MM.1S (cell line): Measurements from ENCODE around the gene SHMT1.
"Not testable (repeated sequence)": the region's sequence is repeated elsewhere in the genome, so short reads cannot be mapped to it uniquely, and the experiment has no call there.

Source experiments
- DNase-seq: peaks from one replicate; pipeline ENCODE4 v3.0.0-alpha.2; 2015
- H2AFZ ChIP-seq: fragments of 300-600 bp; sonication (generic); 2 replicates; pipeline ENCODE4 v1.6.0; 2016; ENCODE audit warnings: antibody characterized with exemption, low read length
- H3F3A ChIP-seq: fragments of 300-600 bp; sonication (generic); 2 replicates; pipeline ENCODE4 v1.6.1; 2016; ENCODE audit warnings: mild to moderate bottlenecking, antibody characterized with exemption, low read length, moderate library complexity, mixed read lengths; ENCODE audit not compliant: insufficient read depth
- H3K27ac ChIP-seq: fragments of 300-600 bp; sonication (generic); 2 replicates; pipeline ENCODE4 v1.5.1; 2016; ENCODE audit warnings: mild to moderate bottlenecking, low read length
- H3K27me3 ChIP-seq: fragments of 300-600 bp; sonication (generic); replicated peaks from 2 replicates; pipeline ENCODE4 v1.6.0; 2016; ENCODE audit warnings: low read length; ENCODE audit not compliant: insufficient read depth
- H3K36me3 ChIP-seq: fragments of 300-600 bp; sonication (generic); replicated peaks from 2 replicates; pipeline ENCODE4 v1.6.1; 2016; ENCODE audit warnings: mild to moderate bottlenecking, low read length, mixed read lengths; ENCODE audit not compliant: insufficient read depth
- H3K4me1 ChIP-seq: fragments of 300-600 bp; sonication (generic); 2 replicates; pipeline ENCODE4 v1.6.1; 2016; ENCODE audit warnings: low read length, mixed read lengths
- H3K4me2 ChIP-seq: fragments of 300-600 bp; sonication (generic); 2 replicates; pipeline ENCODE4 v1.6.0; 2016; ENCODE audit warnings: low read depth, low read length
- H3K4me3 ChIP-seq: fragments of 300-600 bp; sonication (generic); 2 replicates; pipeline ENCODE4 v1.5.1; 2016; ENCODE audit warnings: low read length, mixed read lengths
- H3K79me2 ChIP-seq: fragments of 300-600 bp; sonication (generic); 2 replicates; pipeline ENCODE4 v1.6.1; 2016; ENCODE audit warnings: mixed run types, low read length, mixed read lengths
- H3K9ac ChIP-seq: fragments of 300-600 bp; sonication (generic); 2 replicates; pipeline ENCODE4 v1.6.1; 2016; ENCODE audit warnings: low read length, mixed read lengths
- H3K9me2 ChIP-seq: fragments of 300-600 bp; sonication (generic); replicated peaks from 2 replicates; pipeline ENCODE4 v1.6.1; 2016; ENCODE audit warnings: mild to moderate bottlenecking, low read length, mixed read lengths; ENCODE audit not compliant: insufficient read depth
- H3K9me3 ChIP-seq: fragments of 300-600 bp; sonication (generic); replicated peaks from 2 replicates; pipeline ENCODE4 v1.6.1; 2016; ENCODE audit warnings: mild to moderate bottlenecking, low read length, mixed read lengths; ENCODE audit not compliant: insufficient read depth
- H4K20me1 ChIP-seq: fragments of 300-600 bp; sonication (generic); 2 replicates; pipeline ENCODE4 v1.6.1; 2016; ENCODE audit warnings: mild to moderate bottlenecking, low read length, moderate library complexity, mixed read lengths; ENCODE audit not compliant: insufficient read depth
- EZH2 ChIP-seq: fragments of 300-600 bp; sonication (generic); optimal IDR thresholded peaks from 2 replicates; pipeline ENCODE3; 2017; ENCODE audit warnings: low read depth, mild to moderate bottlenecking, antibody characterized with exemption, low read length, mixed read lengths

The SHMT1 gene

GRCh38 chr17:18363101-18364049 lies at the start of gene SHMT1:
SHMT1 (minus strand) TSS chr17:18363550; CDS start chr17:18355981, 7,569 bp downstream.
- no peak for TF ChIP-seq EZH2
- Histone ChIP-seq H4K20me1 (no peaks in the 10 kb centered on the region), H3K9me2 (no peaks in the 10 kb centered on the region), H2AFZ (peak within 1 kb of the TSS; percentile 87), H3K4me1 (no peaks in the 10 kb centered on the region), H3K27me3 (no peaks in the 10 kb centered on the region), H3K9ac (peak within 1 kb of the TSS; percentile 83), H3K4me2 (peak within 1 kb of the TSS; percentile 58), H3K9me3 (no peaks in the 10 kb centered on the region), H3K79me2 (peaks cover 39% of the 10 kb centered on the region), H3K36me3 (no peaks in the 10 kb centered on the region), H3K27ac (peak within 1 kb of the TSS; percentile 20; the same call in 1 of the 2 replicates), H3K4me3 (peak within 1 kb of the TSS; percentile 94), H3F3A (no peaks in the 10 kb centered on the region)
- DNase-seq, result peak; percentile 97

GRCh38 chr17:18412001-18412538 lies 48.7 kb upstream of the SHMT1 start:
- not testable (repeated sequence) for H3K27ac ChIP-seq, H3K9me3 ChIP-seq, H2AFZ ChIP-seq, H3K4me2 ChIP-seq, H3K36me3 ChIP-seq, H3K4me1 ChIP-seq, H3K9ac ChIP-seq, H3K9me2 ChIP-seq, H3K79me2 ChIP-seq, H4K20me1 ChIP-seq, DNase-seq, H3F3A ChIP-seq, H3K4me3 ChIP-seq, H3K27me3 ChIP-seq

GRCh38 chr17:18411377-18411864 lies 48.1 kb upstream of the SHMT1 start:
- not testable (repeated sequence) for DNase-seq, H3K36me3 ChIP-seq, H3K4me1 ChIP-seq, H3F3A ChIP-seq, H3K9me3 ChIP-seq, H3K79me2 ChIP-seq, H3K9ac ChIP-seq, H3K27me3 ChIP-seq, H3K27ac ChIP-seq, H3K4me2 ChIP-seq, H4K20me1 ChIP-seq, H3K9me2 ChIP-seq, H2AFZ ChIP-seq
- H3K4me3 ChIP-seq, result peak overlapping the region; percentile 34; the same call in 1 of the 2 replicates

- not testable (repeated sequence) for H3K36me3 ChIP-seq, DNase-seq, H3K4me1 ChIP-seq, H2AFZ ChIP-seq, H3K4me3 ChIP-seq, H3K9ac ChIP-seq, H3K9me2 ChIP-seq, H3F3A ChIP-seq, H3K4me2 ChIP-seq, H3K27ac ChIP-seq, H3K79me2 ChIP-seq, H3K9me3 ChIP-seq, H3K27me3 ChIP-seq, H4K20me1 ChIP-seq
Measured at GRCh38 chr17:18410736-18411135, 47.4 kb upstream of the SHMT1 start.

- not testable (repeated sequence) for H3K27me3 ChIP-seq, H3K4me1 ChIP-seq, H4K20me1 ChIP-seq, H3K79me2 ChIP-seq, H2AFZ ChIP-seq, H3K9ac ChIP-seq, H3K9me3 ChIP-seq, H3K27ac ChIP-seq, H3K4me3 ChIP-seq, H3F3A ChIP-seq, H3K36me3 ChIP-seq, H3K9me2 ChIP-seq, H3K4me2 ChIP-seq
- peak; percentile 2 for DNase-seq
Measured at GRCh38 chr17:18409321-18409720, 46.0 kb upstream of the SHMT1 start.

- H3K27ac ChIP-seq, H3K9me3 ChIP-seq, H3K9me2 ChIP-seq, H3K4me1 ChIP-seq, H3K36me3 ChIP-seq, H3K4me2 ChIP-seq, H2AFZ ChIP-seq, H3K79me2 ChIP-seq, H3K27me3 ChIP-seq, H4K20me1 ChIP-seq, H3K9ac ChIP-seq, H3K4me3 ChIP-seq, H3F3A ChIP-seq: not testable (repeated sequence)
- peak; percentile 9 for DNase-seq
Measured at GRCh38 chr17:18408906-18409305, 45.6 kb upstream of the SHMT1 start.

- not testable (repeated sequence) for H3K4me2 ChIP-seq, H2AFZ ChIP-seq, H3K27ac ChIP-seq, DNase-seq, H3K9ac ChIP-seq, H3K4me1 ChIP-seq, H3K36me3 ChIP-seq, H4K20me1 ChIP-seq, H3K79me2 ChIP-seq, H3K9me3 ChIP-seq, H3K27me3 ChIP-seq, H3K4me3 ChIP-seq, H3F3A ChIP-seq, H3K9me2 ChIP-seq
Measured at GRCh38 chr17:18403604-18404003, 40.3 kb upstream of the SHMT1 start.
